Astrocyte of the cerebellum (primary cell): ENCODE measurements around the gene B4GALT5.

Experiments used
- DNase-seq: peaks from one replicate; pipeline ENCODE4 v3.0.0-alpha.2; 2011; ENCODE audit warnings: low read depth
- H3K4me3 ChIP-seq: 2 replicates; pipeline ENCODE4 v1.5.1; 2011; ENCODE audit warnings: mild to moderate bottlenecking, low read depth, low read length, moderate library complexity
- CTCF ChIP-seq: IDR thresholded peaks from 2 replicates; pipeline ENCODE4 v1.5.1; 2012; ENCODE audit warnings: low read length, low read depth, moderate library complexity, mild to moderate bottlenecking; ENCODE audit errors: missing control alignments
- in situ Hi-C: cut with HindIII; loops from 2 replicates; pipeline ENCODE4 v1.10.0; 2017; ENCODE audit warnings: low sequenced_read_pairs

Gene B4GALT5

GRCh38 chr20:49610691-49611538, 102.8 kb downstream of the B4GALT5 start:
- H3K4me3 ChIP-seq: no peak overlapping the region
- peak; percentile 96 for TF ChIP-seq CTCF
- DNase-seq: no peak
- in situ Hi-C loops: loop anchor here (25.0 kb wide), 1 partner anchor 226 kb away; no protein-coding TSS in a partner anchor

GRCh38 chr20:49608752-49609670, 104.7 kb downstream of the B4GALT5 start:
- in situ Hi-C loops: loop anchor here (25.0 kb wide), 1 partner anchor 228 kb away; no protein-coding TSS in a partner anchor
- TF ChIP-seq CTCF: peak; percentile 93
- no peak overlapping the region for H3K4me3 ChIP-seq
- no peak for DNase-seq

- no peak for TF ChIP-seq CTCF
- in situ Hi-C loops: loop anchor here (25.0 kb wide), 1 partner anchor 230 kb away; no protein-coding TSS in a partner anchor
- no peak overlapping the region for H3K4me3 ChIP-seq
- no peak for DNase-seq
Observed at GRCh38 chr20:49607568-49607967, 106.1 kb downstream of the B4GALT5 start.

- TF ChIP-seq CTCF: peak; percentile 65
- no peak for DNase-seq
- in situ Hi-C loops: loop anchor here (25.0 kb wide), 1 partner anchor 234 kb away; no protein-coding TSS in a partner anchor
- H3K4me3 ChIP-seq: no peak overlapping the region
Observed at GRCh38 chr20:49603209-49603627, 110.5 kb downstream of the B4GALT5 start.

GRCh38 chr20:49602345-49603208, 111.1 kb downstream of the B4GALT5 start:
- DNase-seq: no peak
- in situ Hi-C loops: loop anchor here (25.0 kb wide), 1 partner anchor 235 kb away; no protein-coding TSS in a partner anchor
- TF ChIP-seq CTCF: no peak
- no peak overlapping the region for H3K4me3 ChIP-seq
